GM19351 (cell line): Measurements from ENCODE around the gene FERMT2.
"Not testable (repeated sequence)": the region's sequence is repeated elsewhere in the genome, so short reads cannot be mapped to it uniquely, and the experiment has no call there.

Source experiments
- ATAC-seq: cut with Tn5 transposase; IDR thresholded peaks from one replicate; pipeline ENCODE4 v1.9.1; 2021; ENCODE audit warnings: mild to moderate bottlenecking, moderate library complexity; ENCODE audit not compliant: unreplicated experiment

FERMT2 gene

DNA sequence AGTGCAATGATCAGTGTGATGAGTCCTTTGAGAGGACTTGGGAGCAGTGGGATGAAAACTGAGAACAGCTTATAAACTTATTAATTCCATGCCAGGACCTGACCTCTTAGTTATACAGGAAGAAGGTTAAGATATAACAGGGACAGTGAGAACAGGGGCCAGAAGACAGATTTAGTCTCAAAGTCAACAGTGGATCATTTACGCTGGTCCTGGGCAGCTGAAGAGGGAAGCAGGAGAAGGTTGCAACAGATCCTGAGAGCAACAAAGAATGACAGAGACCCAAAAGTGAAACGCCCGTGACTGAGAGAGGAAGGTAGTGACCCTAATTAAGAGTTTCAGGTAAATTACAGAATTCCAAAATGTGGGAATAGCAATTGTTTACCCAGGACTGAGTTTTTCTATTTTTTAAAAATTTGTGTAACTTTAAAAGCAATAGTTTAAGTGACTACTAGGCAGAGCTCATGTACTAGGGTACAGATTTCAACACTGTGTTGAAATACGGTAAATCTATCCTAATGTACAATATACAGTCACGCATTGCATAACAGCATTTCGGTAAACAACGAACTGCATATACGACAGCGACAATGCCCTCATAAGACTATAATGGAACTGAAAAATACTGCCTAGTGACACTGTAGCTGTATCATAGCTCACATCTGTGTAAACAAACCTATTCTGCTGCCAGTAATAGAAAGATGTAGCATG lies 81.8 kb downstream of the FERMT2 start:
- no peak for ATAC-seq

DNA sequence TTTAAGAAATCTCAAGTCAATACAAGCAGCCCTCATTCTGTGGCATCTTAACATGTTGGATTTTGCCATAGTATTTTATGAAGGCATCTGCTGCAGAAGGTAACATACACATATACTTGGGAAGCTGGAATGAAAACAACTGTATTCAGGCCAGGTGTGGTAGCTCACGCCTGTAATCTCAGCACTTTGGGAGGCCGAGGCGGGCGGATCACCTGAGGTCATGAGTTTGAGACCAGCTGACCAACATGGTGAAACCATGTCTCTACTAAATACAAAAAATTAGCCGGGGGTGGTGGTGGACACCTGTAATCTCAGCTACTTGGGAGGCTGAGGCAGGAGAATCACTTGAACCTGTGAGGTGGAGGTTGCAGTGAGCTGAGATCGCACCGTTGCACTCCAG lies 86.0 kb downstream of the FERMT2 start:
- ATAC-seq = not testable (repeated sequence)

DNA sequence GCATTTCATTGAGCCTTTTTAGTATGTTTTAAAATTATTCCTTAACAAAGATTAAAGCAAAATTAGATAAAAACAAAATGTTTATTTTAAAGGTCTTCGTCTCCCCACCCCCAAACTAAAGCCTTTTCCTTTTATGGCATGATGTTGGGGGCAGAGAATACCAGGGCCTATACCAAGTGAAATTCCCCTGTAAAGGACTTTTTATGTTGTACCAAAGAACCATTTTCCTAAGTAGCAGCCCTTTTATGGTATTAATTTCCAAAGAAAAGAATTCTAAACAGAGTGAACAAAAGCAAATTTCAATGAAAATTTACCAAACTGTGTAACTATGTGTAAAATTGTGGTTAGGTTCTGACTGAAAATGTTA lies 87.5 kb downstream of the FERMT2 start:
- ATAC-seq = no peak

DNA sequence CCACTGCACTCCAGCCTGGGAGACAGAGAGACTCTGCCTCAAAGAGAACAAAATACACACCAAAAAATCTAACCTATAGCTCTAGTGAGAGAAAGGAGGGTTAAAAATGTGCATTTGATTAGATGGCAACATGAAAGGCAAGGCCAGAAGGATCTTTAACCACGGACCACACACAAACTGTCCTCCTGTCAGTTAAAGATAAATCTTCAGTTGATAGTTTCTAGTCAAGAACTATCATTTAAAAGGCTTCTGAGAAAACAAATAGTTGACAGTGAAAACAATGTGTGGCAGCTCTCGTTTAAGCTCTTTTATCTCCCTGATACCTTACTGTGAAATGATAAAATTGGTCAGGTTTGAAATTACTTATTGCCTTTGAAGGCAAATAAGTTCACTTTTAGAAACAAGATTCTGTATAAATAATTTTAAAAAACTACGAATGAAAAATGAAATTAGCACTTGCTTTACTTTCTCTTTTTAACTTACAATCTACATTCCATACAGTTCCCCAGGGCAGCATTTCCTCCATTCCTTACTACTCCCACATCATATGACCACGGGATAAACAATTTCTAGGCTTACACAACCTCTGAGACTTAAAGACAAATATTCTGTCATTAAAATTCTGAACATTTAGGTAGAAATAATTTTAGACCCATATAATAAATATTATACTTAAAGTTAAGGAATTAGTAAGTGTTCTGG lies 88.1 kb downstream of the FERMT2 start:
- no peak for ATAC-seq

DNA sequence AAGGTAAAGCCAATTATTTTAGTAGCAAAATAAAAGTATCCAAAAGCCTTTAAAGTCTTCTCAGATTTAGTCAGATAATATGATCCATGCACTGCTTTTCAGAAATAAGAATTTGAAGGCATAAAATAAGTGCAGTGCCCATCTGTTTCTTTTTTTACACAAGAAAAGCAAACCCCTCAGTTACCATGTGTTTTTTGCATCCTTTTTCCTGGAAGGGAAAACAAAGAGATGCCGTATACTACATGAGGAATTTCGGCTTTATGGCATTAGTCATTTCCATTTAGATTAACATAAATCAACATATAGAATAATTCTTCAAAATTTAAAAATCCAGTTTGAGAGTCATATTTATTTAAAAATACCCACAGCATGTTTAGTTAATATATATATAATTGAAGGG lies 89.4 kb downstream of the FERMT2 start:
- ATAC-seq = no peak

DNA sequence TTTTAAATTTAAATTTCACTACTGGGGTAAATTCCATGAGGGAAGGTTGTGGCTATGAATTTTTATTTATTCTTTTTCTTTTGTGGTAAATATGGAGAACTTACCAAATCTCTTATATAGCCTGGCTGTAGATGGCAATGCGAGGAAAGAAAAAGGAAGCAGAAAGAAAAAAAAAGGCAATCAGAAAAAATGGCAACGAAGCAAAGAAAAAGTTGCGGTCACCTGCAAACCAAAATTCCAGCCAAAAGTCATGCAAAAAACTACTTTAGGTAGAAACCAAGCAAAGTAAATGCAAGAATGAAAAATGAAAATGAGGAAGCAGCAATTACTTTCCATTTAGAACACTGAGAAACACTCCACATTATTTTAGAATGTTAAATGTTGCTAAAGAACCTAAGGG lies 89.9 kb downstream of the FERMT2 start:
- no peak for ATAC-seq

DNA sequence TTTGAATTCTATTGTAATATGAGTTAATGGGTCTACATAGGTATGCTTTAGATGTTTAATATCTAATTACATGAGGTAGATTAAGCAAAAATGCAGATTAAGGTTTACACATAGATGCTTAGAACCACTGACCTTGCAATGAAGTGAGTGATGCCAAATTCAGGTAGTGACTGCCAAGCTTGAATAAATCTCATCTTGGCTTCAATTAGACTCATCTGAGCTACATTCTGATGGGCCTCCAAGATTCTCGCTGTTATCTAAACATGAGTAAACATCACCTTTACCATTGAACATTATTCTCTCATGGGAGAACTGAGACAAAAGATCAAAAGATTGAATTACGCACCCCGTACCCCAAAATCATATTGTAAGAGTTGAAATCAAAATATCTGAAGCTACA lies 90.6 kb downstream of the FERMT2 start:
- ATAC-seq = no peak

DNA sequence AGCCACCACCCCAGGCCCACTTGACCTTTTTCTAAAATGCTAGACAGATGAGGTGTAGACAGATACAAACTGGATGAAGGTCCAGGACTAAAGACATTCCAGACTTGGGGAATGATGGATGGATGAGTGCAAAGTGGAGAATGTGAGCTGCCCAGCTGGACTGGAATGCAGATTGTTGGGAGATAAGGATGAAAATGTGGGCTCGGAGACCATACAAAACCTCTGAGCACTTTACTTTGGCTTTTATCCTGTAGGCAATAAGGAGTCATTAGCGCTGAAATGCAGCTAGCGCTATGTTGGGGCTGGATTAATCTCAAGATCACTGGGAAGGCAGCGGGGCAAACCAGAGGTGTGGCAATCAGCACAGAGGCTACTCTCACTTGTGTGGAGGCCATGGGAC lies 94.7 kb downstream of the FERMT2 start:
- ATAC-seq = no peak

DNA sequence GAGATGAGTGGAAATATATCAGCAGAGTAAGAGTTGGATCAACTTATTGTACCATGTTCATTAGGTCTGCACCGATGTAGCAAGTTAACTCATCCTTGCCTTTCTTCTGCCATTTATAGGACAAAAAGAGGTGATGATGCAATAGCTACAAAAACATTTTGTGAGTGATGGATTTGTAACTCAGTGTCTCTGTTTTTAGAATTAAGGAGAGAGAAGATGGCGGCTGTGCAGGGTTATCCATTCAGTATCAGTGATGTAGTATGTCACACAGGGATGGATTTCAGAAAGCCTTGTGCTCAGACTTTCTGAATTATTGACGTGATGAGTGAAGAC lies 97.4 kb downstream of the FERMT2 start:
- ATAC-seq = no peak

DNA sequence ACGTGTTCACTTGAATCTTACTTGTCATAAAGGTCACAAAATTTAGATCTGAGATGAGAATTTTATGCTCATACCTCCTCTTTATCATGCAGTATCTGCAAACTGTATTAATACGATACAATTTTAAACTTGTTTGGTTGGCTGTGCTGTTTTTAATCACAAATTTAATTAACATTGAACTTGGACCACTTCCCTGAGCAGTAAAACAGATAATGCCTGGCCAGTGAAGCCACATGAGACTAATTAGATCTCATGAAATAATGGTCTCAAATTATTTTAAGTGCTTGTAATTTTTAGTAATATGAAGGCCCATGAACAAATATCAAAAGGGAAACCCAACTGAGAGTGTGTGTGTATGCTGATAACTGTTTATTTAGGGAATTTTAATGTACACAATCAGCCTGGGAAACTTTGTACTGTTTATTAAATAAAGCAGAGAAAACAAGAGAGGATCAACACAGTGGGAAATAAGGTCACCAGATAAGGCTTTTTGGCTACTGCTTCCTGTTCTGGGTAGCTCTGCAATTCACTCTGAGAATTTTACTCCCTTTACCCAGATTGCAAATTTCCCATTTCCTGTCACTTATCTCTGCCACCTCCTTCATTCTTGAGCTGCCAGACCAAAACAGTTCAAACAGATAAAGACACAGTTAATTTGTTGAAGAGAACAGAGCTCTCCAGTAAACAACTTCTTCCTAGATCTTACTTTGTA lies 97.9 kb downstream of the FERMT2 start:
- ATAC-seq = no peak

DNA sequence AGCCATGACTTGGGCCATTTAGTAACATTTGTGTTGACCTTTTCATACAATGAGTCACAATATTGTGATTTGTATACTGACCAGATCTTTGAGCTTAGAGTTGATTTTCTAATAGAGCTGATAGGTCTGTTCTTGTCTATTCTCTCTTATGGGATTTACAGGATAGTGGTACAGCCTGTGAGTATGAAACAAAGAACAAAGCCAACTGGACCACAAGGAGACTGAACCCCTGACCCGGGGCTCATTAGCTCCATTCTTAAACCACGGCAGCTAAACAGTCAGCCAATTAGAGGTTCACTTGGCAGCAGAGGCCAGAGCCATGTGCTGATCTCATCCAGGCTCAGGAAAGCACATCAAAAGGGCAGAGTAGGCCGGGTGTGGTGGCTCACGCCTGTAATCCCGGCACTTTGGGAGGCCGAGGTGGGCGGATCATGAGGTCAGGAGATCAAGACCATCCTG lies 100.4 kb downstream of the FERMT2 start:
- no peak for ATAC-seq

DNA sequence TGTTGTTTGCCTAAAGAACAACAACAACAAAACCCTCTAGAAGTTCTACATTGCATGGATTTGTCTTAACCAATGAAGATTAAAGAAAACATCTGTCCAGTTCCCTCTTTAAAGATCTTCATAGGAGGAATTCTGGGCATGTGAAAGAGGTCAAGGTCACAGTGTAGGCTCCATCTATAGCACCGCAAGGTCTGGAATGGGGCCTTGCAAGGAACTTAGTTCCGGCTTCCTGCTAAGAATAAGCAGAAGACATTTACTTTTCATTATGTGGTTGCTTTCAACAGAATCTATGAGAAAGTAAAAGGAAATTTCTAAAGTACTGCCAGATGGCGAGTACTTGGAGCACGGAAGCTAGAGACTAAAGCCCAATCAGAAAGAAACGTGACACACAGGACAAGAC lies 102.2 kb downstream of the FERMT2 start:
- ATAC-seq = no peak

DNA sequence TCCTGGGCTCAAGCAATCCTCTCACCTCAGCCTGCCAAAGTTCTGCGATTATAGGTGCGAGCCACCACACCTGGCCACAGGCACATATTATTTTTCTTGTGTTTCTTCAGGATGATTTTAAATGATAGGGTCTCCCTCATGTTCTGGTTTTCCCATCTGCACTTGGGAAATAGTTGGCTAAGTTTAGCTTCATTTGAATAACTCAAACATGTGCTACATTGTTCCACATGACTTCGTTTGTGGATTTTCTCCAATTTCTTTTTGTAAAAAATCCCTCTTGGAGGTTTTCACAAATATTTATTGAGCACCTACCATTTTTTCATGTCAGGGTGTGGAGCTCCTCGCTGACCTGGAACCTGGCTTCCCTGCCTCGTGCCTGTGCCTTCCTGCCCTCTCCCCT lies 104.3 kb downstream of the FERMT2 start:
- ATAC-seq = no peak

DNA sequence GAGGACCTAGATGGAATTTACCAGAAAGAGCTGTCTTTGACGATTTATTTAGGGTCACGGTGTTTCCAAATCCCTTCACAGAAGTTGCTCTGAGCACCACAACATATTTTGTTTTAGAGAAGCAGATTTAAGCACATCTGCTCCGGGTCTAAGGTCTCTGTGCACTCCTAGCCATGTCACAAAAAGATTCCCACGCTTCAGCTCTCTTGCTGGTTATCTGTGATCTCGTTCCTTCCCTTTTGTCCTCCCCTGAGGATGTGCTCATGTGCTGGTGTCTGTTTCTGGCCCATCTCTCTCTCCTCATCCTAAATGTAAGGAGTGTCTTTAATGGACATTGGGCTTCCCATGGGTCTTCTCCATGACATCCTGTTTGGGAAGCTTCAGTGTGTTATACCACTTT lies 105.8 kb downstream of the FERMT2 start:
- ATAC-seq = no peak

DNA sequence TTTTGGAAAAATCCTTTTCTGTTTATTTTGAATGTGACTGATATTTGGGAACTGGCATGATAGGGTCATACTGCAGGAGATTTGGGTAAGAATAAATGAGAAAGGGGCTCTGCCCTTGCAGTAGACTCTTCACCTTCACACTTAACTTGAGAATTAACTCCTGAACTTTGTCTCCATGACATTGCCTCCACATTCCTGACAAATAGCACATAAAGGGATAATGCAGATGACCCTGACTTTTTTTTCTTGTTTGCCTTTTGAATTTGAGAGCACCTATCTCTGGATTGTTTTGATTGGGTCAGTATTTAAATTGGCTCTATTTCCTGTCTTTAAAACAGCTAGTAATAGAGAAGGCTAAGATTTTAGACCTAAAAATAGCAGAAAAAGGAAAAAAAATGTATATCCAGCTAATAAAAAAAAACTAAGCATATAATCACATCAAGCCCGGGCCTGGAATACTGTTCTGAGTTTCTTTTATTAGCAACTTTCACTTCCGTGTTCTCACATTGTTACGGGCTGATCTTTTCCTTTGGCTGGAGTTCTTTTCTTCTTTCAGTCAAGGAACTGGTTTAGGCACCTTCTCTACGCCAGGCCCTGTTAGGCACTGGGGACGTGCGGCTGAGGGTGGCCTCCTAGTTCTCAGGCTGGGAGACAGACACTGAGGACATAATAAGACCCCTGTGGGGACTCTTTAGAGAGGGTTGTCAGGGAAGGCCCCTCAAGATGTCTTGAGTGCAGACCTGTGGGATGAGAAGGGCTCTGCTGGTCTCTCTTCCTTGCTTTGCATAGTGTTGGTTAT lies 106.4 kb downstream of the FERMT2 start:
- no peak for ATAC-seq

DNA sequence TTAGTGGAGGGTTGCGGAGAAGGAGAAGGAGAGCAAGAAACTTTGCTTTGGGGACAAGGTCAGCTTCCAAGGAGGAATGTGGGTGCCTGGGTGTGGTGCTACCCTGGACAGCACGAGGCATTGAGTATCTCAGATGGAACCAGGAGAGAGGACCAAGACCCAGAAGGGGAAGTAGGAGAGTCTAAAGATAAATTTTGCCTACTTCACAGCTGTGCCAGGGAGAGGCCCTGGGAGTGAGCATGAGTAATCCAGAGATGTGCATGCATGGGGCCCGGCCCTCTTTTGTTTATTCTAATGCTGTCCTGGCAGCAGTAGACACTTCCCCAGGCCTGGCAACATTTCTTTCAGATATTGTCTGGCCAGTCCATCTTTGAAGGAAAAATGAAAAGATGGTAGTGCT lies 110.0 kb downstream of the FERMT2 start:
- no peak for ATAC-seq

DNA sequence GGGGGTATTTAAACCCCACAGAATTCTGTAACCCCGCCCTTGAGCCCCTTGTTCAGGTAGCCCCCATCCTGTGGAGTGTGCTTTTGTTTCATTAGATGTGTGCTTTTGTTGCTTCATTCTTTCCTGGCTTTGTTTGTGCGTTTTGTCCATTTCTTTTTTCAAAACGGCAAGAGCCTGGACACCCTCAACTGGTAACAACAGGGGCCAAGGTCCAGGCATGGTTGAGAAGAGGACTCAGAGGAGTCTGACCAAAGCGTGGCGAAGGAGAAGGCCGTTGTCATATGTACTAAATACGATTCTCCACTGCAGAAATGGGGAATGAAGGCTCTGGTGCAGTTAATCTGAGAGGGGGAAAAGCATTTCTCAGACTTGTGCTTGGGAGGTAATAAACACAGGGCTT lies 113.4 kb downstream of the FERMT2 start:
- no peak for ATAC-seq

DNA sequence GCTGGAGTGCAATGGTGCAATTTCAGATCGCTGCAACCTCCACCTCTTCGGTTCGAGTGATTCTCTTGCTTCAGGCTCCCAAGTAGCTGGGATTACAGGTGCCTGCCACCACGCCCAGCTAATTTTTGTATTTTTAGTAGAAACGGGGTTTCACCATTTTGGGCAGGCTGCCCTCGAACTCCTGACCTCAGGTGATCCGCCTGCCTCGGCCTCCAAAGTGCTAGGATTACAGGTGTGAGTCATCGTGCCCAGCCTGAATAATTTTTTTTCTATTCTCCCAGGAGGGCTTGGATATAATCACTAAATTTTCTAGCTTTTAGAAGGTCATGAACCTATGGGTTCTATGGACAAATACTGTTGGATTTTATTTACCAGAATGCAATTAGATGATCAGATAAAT lies 114.8 kb downstream of the FERMT2 start:
- ATAC-seq = no peak

DNA sequence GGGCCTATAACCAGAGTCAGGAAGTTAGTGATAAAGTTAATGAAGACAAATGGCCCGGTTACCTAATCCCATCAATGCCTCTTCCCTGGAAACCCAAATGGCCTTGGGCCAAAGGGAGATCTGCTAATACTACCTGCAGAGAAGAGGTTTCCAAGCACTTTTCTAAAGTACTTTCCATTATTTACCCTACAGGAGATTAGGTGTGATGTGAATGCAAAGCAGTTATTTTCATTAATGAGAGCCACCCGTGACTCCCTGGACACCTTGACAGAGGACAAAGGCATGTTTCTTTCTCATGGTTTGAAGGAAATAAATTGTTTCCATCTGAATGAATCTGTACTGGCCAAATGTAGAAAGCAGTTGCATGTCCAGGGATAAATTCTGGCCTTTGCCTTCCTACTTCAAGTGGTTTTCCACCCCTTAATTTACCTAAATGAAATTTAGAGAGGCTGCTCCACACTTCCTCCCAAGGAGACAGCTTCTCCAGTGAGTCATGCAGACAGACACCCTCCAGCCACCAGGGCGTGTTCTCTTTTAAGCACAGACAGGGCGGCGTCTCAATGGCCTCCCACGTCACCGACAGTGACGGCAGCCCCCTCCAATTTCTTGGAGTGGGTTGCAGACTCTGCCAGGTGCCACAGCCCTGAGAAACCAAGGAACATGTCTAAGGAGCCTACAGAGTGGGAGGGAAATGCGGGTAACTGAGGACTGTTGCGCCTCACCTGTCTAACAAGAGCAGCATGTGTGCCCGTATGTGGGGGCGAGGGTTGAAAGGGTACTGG lies 115.5 kb downstream of the FERMT2 start:
- no peak for ATAC-seq

DNA sequence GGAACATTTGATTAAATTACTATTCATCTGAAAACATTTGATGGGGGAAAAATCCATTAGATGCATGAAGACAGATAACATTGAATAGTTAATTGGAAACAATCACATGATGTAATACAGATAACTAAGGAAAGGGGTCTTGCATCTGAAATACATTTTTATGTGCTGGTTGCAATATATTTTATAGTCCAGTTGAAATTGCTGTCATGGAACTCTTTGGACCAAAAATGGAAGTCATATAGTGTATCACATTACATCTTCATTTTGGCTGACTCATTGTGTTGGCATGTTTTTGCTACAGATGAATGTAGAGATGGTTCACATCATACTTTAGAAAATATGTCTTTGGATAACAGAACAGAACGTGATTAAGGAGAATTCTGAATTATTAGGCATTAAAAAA lies 116.4 kb downstream of the FERMT2 start:
- no peak for ATAC-seq

DNA sequence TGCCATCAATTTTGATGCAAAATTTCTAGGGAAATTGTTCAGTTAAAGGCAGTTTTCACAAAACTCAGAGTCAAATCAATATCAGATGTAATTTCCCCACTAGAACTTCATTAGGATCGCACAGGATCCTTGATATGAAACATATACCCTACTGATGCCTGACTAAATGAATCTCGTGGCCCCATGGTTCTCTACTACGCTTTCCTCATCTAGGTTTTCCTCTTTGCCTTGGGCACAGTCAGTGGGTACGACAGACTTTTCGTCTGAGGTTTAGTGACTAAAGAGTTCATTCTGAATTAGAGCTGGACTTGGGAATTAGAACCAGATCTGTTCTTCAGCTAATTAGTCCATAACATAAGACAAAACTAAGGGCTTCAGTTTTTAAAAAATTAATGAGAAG lies 117.0 kb downstream of the FERMT2 start:
- no peak for ATAC-seq
